GM19468 (cell line): ENCODE measurements around the gene NPSR1.
"Not testable (repeated sequence)": the region's sequence is repeated elsewhere in the genome, so short reads cannot be mapped to it uniquely, and the experiment has no call there.

ENCODE experiments used
- ATAC-seq: cut with Tn5 transposase; IDR thresholded peaks from one replicate; pipeline ENCODE4 v1.9.1; 2021; ENCODE audit warnings: mild to moderate bottlenecking, moderate library complexity, moderate number of reproducible peaks; ENCODE audit not compliant: unreplicated experiment; ENCODE audit errors: extremely low read depth

Gene NPSR1

GRCh38 chr7:34657632-34658268 lies at the start of gene NPSR1:
TSS of gene NPSR1 (plus strand) at chr7:34658218. CDS start at chr7:34658413, 195 bp downstream.
- no peak for ATAC-seq

- ATAC-seq, result no peak
Observed at GRCh38 chr7:34612661-34613060, 45.4 kb upstream of the NPSR1 start.

GRCh38 chr7:34620425-34620824 lies 37.6 kb upstream of the NPSR1 start:
- ATAC-seq, result no peak

GRCh38 chr7:34622182-34622581 lies 35.8 kb upstream of the NPSR1 start:
- no peak for ATAC-seq

- ATAC-seq, result no peak
Observed at GRCh38 chr7:34622771-34623250, 35.2 kb upstream of the NPSR1 start.

GRCh38 chr7:34628618-34629017 lies 29.4 kb upstream of the NPSR1 start:
- ATAC-seq, result not testable (repeated sequence)

GRCh38 chr7:34652809-34653208 lies 5.2 kb upstream of the NPSR1 start:
- ATAC-seq, result no peak

GRCh38 chr7:34653787-34654186 lies 4.2 kb upstream of the NPSR1 start:
- no peak for ATAC-seq

- peak; percentile 55 for ATAC-seq
Observed at GRCh38 chr7:34655384-34655783, 2.6 kb upstream of the NPSR1 start.

- ATAC-seq, result no peak
Observed at GRCh38 chr7:34656041-34656440, 2.0 kb upstream of the NPSR1 start.

- ATAC-seq, result no peak
Observed at GRCh38 chr7:34659472-34660075, 1.6 kb downstream of the NPSR1 start.

GRCh38 chr7:34662058-34662708 lies 4.2 kb downstream of the NPSR1 start:
- ATAC-seq, result no peak

GRCh38 chr7:34664755-34665154 lies 6.7 kb downstream of the NPSR1 start:
- ATAC-seq, result no peak

GRCh38 chr7:34672430-34672829 lies 14.4 kb downstream of the NPSR1 start:
- no peak for ATAC-seq

GRCh38 chr7:34673066-34673465 lies 15.0 kb downstream of the NPSR1 start:
- ATAC-seq, result no peak

- peak; percentile 50 for ATAC-seq
Observed at GRCh38 chr7:34675749-34676374, 17.8 kb downstream of the NPSR1 start.

GRCh38 chr7:34677491-34677890 lies 19.5 kb downstream of the NPSR1 start:
- ATAC-seq, result no peak

- no peak for ATAC-seq
Observed at GRCh38 chr7:34687529-34687928, 29.5 kb downstream of the NPSR1 start.

- no peak for ATAC-seq
Observed at GRCh38 chr7:34696415-34696814, 38.4 kb downstream of the NPSR1 start.

GRCh38 chr7:34709771-34710170 lies 51.8 kb downstream of the NPSR1 start:
- ATAC-seq, result no peak

GRCh38 chr7:34718867-34719266 lies 60.8 kb downstream of the NPSR1 start:
- peak; percentile 60 for ATAC-seq
